MV-4-11 (cell line): ENCODE results near the gene NUMBL.
A peak's percentile ranks its signal among the peaks of the same experiment; 100 is the strongest.
"Not testable (repeated sequence)": the region's sequence is repeated elsewhere in the genome, so short reads cannot be mapped to it uniquely, and the experiment has no call there.

ENCODE experiments used
- DNase-seq: peaks from one replicate; lab custom pipeline; 2025; lab: John Stamatoyannopoulos, UW

Gene NUMBL

DNA sequence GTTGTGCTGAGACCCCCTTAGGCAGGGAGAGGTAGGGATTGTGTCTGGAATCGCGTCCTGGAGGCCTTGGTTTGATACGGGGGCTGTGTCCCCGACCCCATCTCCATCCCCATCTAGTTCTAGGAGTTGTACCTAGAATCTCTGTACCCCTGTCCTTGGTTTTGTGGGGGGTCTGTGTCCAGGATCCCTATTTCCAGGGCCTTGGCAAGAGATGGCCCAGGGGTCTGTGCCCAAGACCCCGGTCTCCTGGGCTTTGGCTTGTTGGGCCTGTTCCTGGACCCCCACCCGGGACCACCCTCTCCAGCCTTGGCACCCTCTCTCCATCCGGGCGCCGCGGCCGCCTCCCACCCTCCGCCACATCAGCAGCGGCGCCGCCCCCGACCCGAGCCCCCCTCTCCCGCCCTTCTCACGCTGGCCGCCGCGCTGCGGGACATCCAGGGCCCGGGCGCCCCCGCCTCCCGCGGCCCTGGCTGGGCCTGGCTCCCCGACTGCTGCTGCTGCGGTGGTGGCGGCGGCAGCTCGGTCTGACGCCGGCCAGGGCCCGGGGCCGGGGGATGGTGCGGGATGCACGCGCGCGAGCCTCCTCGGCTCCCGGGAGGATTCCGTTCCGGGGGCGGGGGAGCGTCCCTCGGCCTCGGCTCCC is at the start of gene NUMBL:
NUMBL (minus strand) TSS at position 602 of the 643 bp plus-strand sequence; CDS start at position 434, 168 bp downstream.
- no peak for DNase-seq

DNA sequence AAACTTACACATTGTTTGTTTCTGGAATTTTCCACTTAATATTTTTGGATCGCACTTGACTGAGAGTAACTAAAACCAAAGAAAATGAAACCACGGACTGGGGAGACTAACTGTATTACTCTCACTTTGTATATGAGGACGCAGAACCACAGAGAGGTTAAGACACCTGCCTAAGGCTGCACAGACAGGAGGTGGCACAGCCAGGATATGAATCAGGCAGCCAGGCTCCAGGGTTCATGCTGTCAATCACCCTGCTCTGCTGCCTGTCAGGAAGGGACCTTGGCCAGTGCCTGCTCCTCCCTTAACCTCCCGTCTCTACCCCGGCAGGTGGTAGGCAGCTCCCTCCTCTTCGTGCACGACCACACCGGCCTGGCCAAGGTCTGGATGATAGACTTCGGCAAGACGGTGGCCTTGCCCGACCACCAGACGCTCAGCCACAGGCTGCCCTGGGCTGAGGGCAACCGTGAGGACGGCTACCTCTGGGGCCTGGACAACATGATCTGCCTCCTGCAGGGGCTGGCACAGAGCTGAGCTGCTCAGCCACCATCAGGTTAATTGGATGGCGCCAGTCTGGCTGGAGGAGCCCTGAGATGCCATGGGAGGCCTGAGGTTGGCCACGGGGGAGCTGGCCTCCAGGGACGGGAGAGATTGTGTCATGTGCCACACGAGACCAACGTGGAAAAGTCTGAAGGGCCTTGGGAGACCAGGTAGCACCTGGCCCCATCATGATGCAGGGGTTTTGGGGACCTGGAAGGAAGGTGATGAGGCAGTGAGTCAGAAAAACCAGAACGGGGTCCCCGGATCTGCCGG is 48.8 kb upstream of the NUMBL start:
- no peak for DNase-seq

GRCh38 chr19:40737102-40737644 is 46.7 kb upstream of the NUMBL start:
- no peak for DNase-seq

- no peak for DNase-seq
Measured at GRCh38 chr19:40736661-40737060, 46.2 kb upstream of the NUMBL start.

- DNase-seq = no peak
Measured at GRCh38 chr19:40735013-40735771, 44.7 kb upstream of the NUMBL start.

DNA sequence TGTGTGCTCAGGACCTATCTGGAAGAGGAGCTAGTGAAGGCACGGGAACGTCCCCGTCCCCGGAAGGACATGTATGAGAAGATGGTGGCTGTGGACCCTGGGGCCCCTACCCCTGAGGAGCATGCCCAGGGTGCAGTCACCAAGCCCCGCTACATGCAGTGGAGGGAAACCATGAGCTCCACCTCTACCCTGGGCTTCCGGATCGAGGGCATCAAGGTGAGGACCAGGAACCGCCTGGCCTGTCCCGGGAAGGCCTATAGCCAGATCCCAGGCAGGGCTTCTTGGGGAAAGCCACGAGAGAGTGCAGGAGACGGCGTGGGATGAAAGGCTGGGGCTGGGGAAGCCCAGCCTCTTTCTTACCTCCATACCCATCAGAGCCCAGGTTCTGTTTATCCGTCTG is 42.7 kb upstream of the NUMBL start:
- DNase-seq = no peak

DNA sequence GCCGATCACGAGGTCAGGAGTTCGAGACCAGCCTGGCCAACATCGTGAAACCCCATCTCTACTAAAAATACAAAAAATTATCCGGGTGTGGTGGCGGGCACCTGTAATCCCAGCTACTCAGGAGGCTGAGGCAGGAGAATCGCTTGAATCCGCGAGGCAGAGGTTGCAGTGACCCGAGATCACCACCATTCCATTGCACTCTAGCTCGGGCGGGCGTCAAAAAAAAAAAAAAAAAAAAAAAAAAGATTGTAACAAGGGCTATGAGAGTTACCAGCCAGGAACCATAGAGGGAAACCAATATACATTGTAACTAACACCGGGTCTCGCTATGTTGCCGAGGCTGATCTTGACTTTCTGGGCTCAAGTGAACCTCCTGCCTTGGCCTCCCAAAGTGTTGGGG is 41.9 kb upstream of the NUMBL start:
- DNase-seq = not testable (repeated sequence)

DNA sequence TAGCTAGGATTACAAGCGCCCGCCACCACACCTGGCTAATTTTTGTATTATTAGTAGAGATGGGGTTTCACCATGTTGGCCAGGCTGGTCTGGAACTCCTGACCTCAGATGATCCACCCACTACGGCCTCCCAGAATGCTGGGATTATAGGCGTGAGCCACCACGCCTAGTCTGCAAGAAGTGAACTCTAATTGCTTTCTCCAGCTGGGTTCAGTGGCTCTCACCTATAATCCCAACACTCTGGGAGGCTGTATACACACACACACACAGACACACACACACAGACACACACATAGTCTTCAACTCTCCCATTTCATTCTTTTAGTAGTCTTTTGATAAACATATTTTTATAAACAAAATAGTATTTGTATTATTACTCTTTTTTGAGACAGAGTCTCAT is 39.6 kb upstream of the NUMBL start:
- DNase-seq = not testable (repeated sequence)

DNA sequence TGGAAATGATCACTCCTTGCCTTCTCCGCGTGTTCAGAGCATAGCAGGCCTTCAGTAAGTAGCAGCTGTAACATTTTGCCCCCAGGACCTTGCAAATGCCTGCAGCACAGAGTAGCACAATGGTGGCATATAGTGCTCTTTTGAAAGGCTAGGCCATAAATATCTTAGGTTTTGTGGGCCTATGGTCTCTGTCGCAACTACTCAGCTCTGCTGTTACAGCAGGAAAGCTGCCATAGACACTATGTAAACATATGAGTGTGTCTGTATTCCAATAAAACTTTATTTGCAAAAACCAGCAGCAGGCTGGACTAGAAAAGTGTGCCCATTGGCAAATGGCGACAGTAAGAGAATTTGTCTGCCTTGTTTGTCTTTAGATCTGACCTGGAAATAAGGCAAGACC is 35.8 kb upstream of the NUMBL start:
- peak; percentile 78 for DNase-seq

DNA sequence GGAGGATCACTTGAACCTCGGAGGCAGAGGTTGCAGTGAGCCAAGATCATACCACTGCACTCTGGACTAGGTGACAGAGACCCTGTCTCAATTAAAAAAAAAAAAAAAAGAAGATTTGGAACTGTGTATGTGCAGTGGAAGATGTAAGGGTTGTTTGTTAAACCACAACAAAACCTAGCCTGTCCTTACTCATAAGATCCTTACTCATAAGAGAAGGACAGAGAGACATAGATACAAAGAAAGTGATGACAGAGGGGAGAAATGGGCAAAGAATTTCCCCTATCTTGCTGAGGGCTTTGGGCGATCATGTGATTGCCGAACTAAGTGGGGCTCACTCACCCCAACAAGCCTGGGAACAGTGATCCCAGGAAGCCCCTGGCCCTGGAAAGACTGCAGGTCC is 34.4 kb upstream of the NUMBL start:
- no peak for DNase-seq

DNA sequence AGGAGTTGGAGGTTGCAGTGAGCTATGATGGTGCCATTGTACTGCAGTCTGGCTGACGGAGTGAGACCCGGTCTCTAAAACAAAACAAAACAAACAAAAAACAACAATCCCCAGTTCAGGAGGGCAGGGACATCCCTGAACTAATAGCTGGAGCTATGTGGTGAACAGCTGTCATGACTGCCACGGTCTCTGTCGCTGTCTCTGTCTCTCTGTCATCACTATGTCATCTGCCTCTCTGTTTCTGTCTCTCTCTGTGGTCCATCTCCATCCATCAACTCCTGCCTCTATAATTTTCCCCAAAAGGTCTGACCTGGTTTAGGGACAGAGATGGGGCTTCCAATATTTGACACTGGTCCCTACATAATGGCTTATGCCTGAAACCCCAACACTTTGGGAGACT is 33.9 kb upstream of the NUMBL start:
- no peak for DNase-seq

DNA sequence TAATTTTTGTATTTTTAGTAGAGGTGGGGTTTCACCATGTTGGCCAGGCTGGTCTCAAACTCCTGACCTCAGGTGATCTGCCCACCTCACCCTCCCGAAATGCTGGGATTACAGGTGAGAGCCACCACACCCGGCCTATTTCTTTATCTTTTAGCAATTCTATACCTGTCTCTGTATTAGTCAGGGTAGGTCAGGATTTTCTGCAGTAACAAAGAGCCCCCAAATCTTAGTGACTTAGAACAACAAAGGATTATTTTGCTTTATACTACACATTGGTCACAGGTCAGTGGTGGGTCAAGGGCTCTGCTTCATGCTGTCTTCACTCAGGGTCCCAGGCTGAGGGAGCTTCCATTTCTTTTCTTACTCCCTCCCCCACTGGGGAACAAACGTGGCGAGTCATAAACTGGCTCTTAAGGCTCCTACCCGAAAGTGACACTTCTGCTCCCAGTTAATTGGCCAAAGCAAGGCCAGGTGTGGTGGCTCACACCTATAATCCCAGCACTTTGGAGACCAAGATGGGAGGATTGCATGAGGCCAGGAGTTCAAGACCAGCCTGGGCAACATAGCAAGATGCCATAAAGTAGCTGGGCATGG is 33.3 kb upstream of the NUMBL start:
- DNase-seq = no peak

DNA sequence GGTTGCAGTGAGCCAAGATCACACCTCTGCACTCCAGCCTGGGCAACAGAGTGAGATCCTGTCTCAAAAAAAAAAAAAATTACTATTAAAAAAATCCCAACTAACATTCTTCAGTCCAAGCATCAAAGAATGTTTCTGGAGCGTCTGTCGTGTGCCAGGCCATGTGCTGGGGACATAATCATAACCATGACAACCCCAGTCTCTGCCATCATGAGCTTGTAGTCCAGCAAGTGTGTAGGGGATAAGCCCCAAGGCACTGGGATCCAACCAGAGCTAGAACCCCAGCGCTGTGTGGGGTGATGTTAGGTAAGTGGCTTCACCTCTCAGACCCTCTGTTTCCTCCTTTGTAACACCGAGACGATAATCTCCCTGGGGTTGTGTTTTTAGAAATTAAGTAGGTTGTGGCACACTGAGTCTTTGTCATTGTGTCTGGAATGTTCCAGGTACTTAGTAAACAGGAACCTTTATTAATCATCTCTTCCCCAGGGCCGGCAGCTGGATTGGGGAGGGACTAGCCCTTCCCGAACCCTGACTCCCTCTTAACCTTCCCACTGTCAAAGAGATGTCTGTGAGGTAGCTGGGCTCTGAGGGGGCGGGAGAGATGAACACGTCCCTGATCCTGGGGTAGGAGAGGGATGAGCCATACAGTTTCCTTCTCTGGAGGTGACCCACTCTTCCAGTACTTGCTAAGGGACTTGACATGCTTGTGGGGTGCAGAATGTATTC is 31.6 kb upstream of the NUMBL start:
- no peak for DNase-seq

GRCh38 chr19:40721140-40721486 is 30.7 kb upstream of the NUMBL start:
- DNase-seq = no peak

- no peak for DNase-seq
Measured at GRCh38 chr19:40719414-40719894, 29.0 kb upstream of the NUMBL start.

DNA sequence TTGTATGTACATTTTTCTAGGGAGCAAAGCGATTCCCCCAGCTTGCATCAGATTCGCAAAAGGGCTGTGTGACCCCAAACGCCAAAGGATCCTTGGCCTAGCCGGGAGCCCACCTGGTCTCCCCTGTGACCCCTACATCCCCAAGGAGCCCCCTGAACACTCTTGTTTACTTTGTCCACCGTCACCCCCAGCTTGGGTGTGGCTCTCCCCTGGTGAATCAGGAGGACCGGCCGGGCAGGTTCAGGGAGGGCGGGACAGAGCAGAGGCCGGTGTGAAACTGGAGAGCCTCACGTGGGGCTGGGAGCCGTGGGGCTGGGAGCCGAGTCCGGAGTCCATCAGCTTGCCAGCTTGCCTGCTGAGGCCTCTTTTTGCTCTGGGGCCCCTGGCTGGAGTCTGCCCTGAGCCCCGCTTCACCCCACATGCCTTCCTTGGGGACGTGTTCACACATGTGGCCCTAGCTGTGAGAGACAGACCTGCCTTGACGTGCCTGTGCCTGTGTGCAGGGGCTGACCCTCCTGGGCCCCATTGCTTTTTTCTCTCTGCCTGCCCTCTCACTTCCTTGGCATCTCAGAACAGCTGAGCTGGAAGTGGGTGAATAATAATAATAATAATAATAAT is 28.4 kb upstream of the NUMBL start:
- no peak for DNase-seq

DNA sequence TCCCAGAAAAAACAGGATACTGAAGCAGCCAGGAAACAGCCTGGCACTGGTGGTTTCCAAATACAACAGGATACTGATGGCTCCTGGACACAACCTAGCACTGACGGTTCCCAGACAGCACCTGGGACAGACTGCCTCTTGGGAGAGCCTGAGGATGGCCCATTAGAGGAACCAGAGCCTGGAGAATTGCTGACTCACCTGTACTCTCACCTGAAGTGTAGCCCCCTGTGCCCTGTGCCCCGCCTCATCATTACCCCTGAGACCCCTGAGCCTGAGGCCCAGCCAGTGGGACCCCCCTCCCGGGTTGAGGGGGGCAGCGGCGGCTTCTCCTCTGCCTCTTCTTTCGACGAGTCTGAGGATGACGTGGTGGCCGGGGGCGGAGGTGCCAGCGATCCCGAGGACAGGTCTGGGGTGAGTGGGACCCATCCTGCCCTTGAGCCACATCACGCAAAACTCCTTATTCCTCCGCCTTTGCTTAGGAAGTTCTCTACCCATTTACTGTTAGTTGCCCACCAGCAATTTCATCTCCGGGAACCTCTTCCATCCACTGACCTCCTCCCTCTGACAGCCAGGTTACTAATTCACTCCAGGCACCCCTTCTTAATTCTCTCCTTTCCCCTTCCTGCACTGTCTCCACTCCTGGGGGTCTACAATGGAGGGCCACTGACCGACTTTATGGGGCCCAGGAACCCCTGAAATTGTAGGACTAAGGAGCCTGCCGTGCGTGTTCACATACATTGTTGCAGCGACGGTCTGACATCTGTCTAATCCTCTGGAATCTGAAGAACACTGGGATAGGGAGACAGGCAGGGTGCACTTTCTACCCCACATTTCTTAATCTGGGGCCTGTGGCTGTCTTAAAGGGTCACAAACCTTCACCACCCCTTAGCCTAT is 27.7 kb upstream of the NUMBL start:
- DNase-seq = no peak

GRCh38 chr19:40717325-40717879 is 27.0 kb upstream of the NUMBL start:
- no peak for DNase-seq

DNA sequence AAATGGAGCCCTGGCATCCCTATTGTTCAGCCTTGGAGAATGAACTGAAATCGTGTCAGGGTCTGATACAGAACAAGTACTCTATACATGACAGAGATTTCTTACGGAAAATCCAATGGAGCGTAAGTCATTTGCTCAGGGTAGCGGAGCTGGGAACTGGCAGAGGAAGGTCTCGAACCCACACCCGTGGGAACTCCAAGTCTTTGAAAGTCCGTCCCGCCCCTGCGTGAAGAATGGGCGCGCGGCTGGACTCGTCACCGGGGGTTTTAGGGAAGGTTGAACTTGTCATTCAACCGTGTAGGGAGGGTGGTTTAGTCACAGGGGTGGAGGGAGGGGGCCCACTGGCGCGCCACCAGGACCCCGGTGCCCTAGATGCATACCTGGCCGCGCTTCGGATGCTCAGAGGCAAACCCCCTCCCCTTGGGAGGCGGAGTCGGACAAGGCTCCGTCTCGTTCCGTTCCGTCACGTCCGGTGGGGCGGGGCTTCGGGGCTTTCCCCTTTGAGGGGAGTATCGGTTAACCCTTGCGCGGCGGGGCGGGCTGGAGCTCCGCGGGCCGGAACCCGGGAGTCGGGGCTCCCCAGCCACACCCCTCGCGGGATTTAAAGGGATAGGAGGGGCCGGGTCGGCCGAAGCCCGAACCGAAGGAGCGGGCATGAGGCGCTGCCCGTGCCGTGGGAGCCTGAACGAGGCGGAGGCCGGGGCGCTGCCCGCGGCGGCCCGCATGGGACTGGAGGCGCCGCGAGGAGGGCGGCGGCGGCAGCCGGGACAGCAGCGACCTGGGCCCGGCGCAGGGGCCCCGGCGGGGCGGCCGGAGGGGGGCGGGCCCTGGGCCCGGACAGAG is 26.3 kb upstream of the NUMBL start, which contains the start of the genes COQ8B and ITPKC:
COQ8B (minus strand) TSS at position 405 of the 843 bp plus-strand sequence. CDS start 2,254 bp downstream, outside the sequence.
ITPKC (plus strand) TSS at position 631 of the 843 bp plus-strand sequence; CDS start at position 655, 24 bp downstream.
- DNase-seq = peak; percentile 96
